GM21576 (cell line): ENCODE results near the gene FJX1.
"Not testable (repeated sequence)": the region's sequence is repeated elsewhere in the genome, so short reads cannot be mapped to it uniquely, and the experiment has no call there.

Experiments used
- ATAC-seq: cut with Tn5 transposase; IDR thresholded peaks from one replicate; pipeline ENCODE4 v1.9.1; 2021; ENCODE audit warnings: mild to moderate bottlenecking, moderate library complexity; ENCODE audit not compliant: unreplicated experiment

FJX1 gene

GRCh38 chr11:35629914-35630313 lies 11.7 kb downstream of the FJX1 start:
- no peak for ATAC-seq

DNA sequence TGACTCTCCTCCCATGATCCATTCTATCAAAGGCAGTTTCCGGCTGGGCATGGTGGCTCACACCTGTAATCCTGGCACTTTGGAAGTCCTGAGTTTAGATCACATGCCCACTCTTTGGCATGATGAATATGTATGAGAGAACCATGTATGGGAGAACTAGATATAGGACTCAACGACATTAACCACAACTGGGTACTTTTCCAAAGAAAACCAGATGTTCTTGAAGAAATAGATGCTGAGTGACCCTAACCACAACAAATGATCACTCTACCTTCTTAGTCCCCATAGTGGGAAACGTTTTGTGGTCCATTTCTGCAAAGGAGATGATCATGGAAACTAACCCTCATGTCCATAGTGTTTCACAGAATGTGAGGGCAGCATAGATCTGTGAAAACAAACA lies 13.6 kb downstream of the FJX1 start:
- ATAC-seq = no peak

GRCh38 chr11:35632301-35632700 lies 14.0 kb downstream of the FJX1 start:
- ATAC-seq = no peak

DNA sequence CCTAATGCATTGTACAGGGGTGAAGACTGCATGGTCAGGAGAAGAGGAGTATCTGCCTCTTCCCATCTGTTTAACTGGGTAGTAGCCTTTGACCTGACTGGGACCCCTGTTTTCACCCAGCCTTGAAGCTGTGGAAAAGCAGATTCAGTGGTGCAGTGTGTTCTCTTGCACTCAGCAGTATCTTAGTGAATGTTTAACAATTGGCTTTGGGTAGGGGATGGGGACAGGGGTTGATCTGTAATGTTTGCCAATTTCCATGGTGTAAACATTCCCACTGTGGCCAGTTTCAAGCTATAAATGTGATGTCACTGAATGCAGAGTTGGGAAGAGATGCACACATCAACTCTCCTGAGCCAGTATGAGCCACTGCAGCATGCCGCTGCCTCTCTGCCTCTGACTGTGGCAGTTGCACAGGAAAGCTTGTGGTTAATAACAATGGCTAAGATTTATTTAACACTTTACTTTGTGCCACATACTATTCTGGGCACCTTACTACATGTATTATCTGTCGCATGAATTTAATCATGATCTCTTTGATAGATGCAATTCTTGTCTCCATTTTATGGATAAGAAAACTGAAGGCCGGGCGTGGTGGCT lies 15.7 kb downstream of the FJX1 start:
- ATAC-seq = no peak

DNA sequence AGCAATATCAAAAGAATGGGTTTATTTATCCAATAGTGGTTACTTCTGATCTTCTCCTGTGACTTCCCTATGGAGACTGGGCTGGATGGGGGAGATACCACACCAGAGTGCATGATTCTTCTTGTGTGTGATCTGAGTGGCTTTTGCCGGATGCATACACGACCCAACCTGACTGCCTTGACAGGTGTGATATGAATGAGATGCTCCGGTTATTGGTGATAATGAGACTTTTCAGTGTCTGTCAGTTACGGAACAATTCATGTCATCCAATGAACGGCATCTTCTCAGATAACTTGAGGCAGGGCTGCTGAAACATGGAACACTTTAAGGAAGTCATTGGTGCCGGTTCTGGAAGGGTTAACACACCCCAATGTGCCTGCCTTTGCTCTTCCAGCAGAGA lies 17.7 kb downstream of the FJX1 start:
- no peak for ATAC-seq

GRCh38 chr11:35639591-35640179 lies 21.4 kb downstream of the FJX1 start:
- no peak for ATAC-seq

GRCh38 chr11:35641171-35641897 lies 23.1 kb downstream of the FJX1 start:
- no peak for ATAC-seq

DNA sequence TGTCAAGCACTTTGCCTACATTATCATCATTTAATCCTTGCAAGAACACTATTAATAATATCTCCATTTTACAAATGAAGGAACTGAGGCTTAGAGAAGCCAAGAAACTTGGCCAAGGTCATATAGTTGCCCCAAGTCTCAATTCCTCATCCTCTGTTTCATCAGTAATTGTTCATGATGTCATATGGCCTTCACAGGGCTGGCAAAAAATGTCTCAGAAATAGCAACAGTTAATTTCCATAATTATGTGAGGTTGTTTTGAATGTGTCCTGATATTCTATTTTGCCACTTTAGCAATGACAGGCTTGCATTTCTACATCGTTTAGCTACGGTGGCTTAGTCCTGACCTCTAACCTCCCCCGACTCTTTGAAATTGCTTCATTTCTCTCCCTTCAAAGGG lies 23.7 kb downstream of the FJX1 start:
- ATAC-seq = no peak

DNA sequence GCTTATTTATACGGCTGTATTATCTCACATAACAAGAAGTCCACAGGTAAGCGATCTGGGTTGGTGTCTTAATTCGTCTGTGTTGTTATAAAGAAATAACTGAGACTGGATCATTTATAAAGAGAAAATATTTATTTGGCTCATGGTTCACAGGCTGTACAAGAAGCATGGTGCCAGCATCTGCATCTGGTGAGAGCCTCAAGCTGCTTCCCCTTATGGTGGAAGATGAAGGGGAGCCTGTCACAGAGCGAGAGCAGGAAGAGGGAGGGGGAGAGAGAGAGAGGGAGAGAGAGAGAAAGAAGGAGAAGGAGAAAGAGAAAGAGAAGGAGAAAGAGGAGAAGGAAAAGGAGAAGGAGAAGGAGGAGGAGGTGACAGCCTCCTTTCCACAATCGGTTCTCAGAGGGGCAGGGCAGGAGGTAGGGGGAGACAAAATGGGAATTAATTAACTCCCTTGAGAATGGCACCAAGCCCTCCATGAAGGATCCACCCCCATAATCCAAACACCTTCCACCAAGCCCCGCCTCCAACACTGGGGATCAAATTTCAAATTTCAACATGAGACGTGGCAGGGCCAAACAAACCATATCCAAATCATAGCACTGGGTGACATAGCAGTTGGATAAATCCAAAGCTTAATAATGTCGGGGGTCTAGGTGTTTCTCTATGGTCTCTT lies 29.3 kb downstream of the FJX1 start:
- no peak for ATAC-seq

DNA sequence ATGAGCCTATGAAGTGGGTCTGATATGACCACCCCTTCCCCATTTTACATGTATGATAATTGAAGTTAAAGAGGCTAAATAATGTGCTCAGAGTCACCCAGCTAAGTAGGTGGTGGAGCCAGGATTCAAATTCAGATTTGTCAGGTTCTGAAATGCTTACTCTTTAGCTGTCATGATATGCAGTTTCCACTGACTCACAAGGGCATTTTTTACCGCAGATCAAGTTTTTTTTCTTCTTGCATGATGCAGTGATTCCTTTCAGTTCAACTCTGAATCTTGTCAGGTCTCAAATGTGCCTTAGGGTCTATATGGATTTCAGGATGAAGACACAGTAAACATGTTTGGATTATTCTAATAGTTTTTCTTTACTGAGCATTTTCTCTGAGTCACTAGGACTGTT lies 31.7 kb downstream of the FJX1 start:
- no peak for ATAC-seq

DNA sequence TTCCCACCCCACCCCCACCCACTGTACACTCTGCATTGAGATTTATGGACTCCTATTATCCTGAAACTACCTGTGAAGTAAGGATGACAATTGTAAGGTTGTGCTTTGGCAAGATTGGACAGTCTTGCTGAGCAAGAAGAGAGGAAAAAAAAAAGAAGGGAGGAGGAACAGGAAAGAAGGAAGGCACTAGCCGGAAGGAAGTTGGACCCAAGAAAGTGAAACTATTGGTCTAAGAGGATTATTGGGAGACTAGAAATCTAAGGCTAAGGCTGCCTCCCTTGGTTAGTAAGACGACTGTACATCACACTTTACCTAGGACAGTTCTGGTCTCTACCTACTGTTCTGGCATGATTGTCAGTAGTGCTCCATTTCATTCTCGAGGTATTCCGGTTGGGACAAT lies 32.2 kb downstream of the FJX1 start:
- no peak for ATAC-seq

DNA sequence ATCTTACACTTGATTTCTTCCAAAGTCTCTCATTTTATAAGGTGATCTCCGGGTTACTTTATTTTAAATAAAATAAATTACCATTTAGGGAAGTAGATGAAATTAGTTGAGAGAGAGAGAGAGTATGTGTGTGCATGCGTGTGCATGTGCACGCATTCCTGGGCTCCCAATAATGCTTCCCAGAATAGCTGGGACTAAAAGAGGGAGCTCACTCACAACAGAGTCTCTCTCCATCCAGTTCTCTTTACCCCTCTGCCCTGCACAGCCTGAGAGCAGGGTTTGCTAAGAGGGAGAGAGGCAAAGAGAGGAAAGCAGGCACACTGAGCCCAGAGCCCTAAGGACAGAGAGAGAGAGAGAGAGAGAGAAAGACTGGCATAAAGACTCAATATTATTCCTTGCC lies 33.0 kb downstream of the FJX1 start:
- ATAC-seq = no peak

DNA sequence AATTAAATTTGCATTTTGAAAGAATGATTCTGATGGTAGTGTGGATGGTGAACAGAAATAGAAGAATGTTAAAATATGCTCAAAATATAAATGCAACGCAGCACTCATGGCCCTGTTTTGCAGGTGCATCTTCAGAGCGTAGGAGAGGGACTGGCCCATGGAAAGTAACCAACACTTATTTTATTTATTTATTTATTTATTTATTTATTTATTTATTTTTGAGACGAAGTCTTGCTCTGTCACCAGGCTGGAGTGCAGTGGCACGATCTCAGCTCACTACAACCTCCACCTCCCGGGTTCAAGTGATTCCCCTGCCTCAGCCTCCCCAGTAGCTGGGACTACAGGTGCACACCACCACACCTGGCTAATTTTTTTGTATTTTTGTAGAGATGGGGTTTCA lies 34.5 kb downstream of the FJX1 start:
- not testable (repeated sequence) for ATAC-seq

GRCh38 chr11:35654711-35655110 lies 36.5 kb downstream of the FJX1 start:
- no peak for ATAC-seq

DNA sequence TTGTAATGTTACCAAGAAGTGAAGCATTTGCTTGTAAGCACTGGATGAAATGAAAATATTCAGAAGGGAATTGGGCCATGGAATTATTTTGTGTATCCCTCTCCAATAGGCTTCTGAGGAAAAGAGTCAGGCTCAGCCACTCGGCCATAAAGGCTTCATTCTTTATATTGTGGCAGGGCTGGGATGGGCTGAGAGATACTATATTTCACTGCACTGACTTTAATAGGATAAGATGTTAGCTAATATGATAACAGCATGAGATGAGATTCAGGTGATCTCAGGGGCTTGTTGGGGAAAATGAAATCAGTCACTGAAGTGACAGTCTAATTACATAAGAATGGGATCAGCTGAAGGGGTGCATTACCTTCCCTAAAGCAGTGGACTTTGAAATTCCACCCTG lies 37.0 kb downstream of the FJX1 start:
- no peak for ATAC-seq

DNA sequence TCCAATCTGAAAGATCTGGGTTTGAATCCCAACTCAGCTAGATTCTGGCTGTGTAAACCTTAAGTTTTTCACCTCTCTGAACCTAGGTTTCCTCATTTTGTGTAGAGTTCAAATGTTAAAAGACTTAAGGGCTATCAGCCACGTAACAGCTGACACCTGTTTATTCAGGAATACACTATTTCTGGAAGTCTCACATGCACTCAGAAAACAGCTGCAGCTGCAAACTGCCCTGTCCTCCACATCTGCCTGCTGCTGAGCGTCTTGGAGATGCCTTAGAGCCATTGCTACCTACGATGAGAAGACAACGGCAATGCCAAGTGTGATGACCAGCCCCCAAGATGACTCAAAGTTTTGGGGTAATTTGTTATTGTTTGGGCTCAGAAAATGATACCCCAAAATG lies 37.6 kb downstream of the FJX1 start:
- no peak for ATAC-seq

- ATAC-seq = no peak
Observed at GRCh38 chr11:35658020-35658948, 40.0 kb downstream of the FJX1 start.

- no peak for ATAC-seq
Observed at GRCh38 chr11:35661534-35661933, 43.3 kb downstream of the FJX1 start.

- ATAC-seq = peak; percentile 37
Observed at GRCh38 chr11:35662061-35662648, 43.9 kb downstream of the FJX1 start.

DNA sequence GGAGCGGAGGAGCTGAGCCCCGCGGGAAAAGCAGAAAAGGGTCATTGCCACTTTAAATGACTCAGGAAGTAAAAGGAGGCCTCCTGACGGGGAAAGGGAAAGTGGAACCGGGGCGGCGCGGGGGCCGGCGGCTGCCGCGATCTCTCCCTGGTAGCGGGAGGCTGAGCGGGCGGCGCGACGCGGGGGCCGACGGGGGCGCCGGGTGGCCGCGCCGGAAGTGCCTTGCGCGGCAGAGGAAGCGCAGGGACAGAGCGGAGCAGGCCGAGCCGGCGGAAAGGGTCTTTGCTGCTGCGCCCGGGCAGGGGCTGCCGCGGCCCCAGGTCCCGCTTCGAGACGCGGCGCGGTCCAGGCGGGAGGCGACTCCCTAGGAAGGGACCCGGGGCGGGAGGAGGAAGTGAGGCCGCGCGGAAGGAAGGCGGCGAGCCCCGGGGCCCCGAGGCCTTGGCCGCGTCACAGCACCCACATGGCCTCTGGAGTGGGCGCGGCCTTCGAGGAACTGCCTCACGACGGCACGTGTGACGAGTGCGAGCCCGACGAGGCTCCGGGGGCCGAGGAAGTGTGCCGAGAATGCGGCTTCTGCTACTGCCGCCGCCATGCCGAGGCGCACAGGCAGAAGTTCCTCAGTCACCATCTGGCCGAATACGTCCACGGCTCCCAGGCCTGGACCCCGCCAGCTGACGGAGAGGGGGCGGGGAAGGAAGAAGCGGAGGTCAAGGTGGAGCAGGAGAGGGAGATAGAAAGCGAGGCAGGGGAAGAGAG lies 44.6 kb downstream of the FJX1 start, which contains the start of gene TRIM44:
Gene TRIM44, plus strand, starts transcription at position 127 of the 759 bp plus-strand sequence. Its CDS starts 337 bp downstream, at position 464.
- peak; percentile 95 for ATAC-seq
